H1 (cell line): ENCODE data around the gene PAPOLG. TPM values are rescaled to one million over a fixed set of nuclear protein-coding genes. Genes with fewer than 3 reads are reported as not detected.

Experiments used
- CTCF ChIA-PET: fragments of 300-600 bp; sonication (Branson Sonifier 250); formaldehyde crosslinking; loops from one replicate; lab custom pipeline; 2021; ENCODE audit not compliant: partially characterized antibody; lab: Charles Lee
- POLR2A ChIA-PET: fragments of 300-600 bp; sonication (Branson Sonifier 250); formaldehyde crosslinking; loops from one replicate; lab custom pipeline; 2021; ENCODE audit warnings: inconsistent platforms; ENCODE audit not compliant: partially characterized antibody; lab: Charles Lee
- DNase-seq, 2 experiments: peaks; one replicate each; pipeline versions ENCODE4 v3.0.0 to v3.0.0-alpha.2; 2010 to 2022; ENCODE audit warnings: low spot score in 2 of 2, low read depth in 1 of 2, mixed read lengths in 1 of 2
- FAIRE-seq: peaks from 2 replicates; lab custom pipeline; 2011; peaks lifted over from hg19 to GRCh38; lab: Jason Lieb, UNC
- H2AFZ ChIP-seq: 2 replicates; pipeline ENCODE4 v1.8.1; 2012; ENCODE audit warnings: low read length, inconsistent platforms
- H2AK5ac ChIP-seq: 2 replicates; pipeline ENCODE4 v1.6.1; 2013; ENCODE audit warnings: low read depth, low read length
- H2BK120ac ChIP-seq: replicated peaks from 2 replicates; pipeline ENCODE3; 2013; ENCODE audit warnings: low read depth, low read length, inconsistent platforms
- H2BK12ac ChIP-seq: 2 replicates; pipeline ENCODE4 v1.6.1; 2013; ENCODE audit warnings: low read depth, low read length
- H2BK15ac ChIP-seq: 2 replicates; pipeline ENCODE4 v1.6.1; 2013; ENCODE audit warnings: low read length
- H2BK20ac ChIP-seq: 2 replicates; pipeline ENCODE4 v1.6.1; 2013; ENCODE audit warnings: low read length
- H2BK5ac ChIP-seq: 2 replicates; pipeline ENCODE4 v1.6.1; 2013; ENCODE audit warnings: low read depth, low read length
- H3K14ac ChIP-seq: 2 replicates; pipeline ENCODE4 v1.6.1; 2013; ENCODE audit warnings: inconsistent platforms; ENCODE audit not compliant: insufficient read length
- H3K18ac ChIP-seq: 2 replicates; pipeline ENCODE4 v1.6.1; 2013; ENCODE audit warnings: low read length; ENCODE audit errors: extremely low read depth
- H3K23ac ChIP-seq: 2 replicates; pipeline ENCODE4 v1.6.1; 2013; ENCODE audit warnings: inconsistent platforms; ENCODE audit not compliant: insufficient read length
- H3K23me2 ChIP-seq: 2 replicates; pipeline ENCODE4 v1.6.1; 2013; ENCODE audit warnings: low read depth, low read length
- H3K27ac ChIP-seq: 2 replicates; pipeline ENCODE4 v1.6.1; 2011; ENCODE audit warnings: low read depth, low read length, inconsistent platforms
- H3K27me3 ChIP-seq, 4 experiments: replicated peaks in 1 of 4; 1 replicate in 1 of 4; 2 replicates in 3 of 4; pipeline versions ENCODE4 v1.6.1 to v1.8.1; 2011 to 2013; ENCODE audit warnings: low read length in 3 of 4, mild to moderate bottlenecking in 3 of 4, inconsistent platforms in 2 of 4, mixed read lengths in 2 of 4, moderate library complexity in 1 of 4; ENCODE audit not compliant: control insufficient read depth in 3 of 4, insufficient read depth in 3 of 4; ENCODE audit errors: extremely low read depth in 1 of 4
- H3K36me3 ChIP-seq, 4 experiments: 2 replicates each; pipeline versions ENCODE4 v1.6.1 to v1.8.1; 2011 to 2013; ENCODE audit warnings: mild to moderate bottlenecking in 4 of 4, low read length in 3 of 4, moderate library complexity in 2 of 4, control low read depth in 1 of 4, inconsistent platforms in 1 of 4; ENCODE audit not compliant: insufficient read depth in 4 of 4, control insufficient read depth in 2 of 4
- H3K4ac ChIP-seq: replicated peaks from 2 replicates; pipeline ENCODE3; 2013; ENCODE audit warnings: low read length, low read depth, mixed read lengths, inconsistent platforms; ENCODE audit not compliant: insufficient read length
- H3K4me1 ChIP-seq, 4 experiments: replicated peaks in 1 of 4; 1 replicate in 1 of 4; 2 replicates in 3 of 4; pipeline versions ENCODE4 v1.6.1 to v1.8.1; 2011 to 2013; ENCODE audit warnings: low read length in 3 of 4, inconsistent platforms in 2 of 4, mixed read lengths in 1 of 4; ENCODE audit not compliant: insufficient read depth in 4 of 4, control insufficient read depth in 3 of 4
- H3K4me2 ChIP-seq, 2 experiments: 2 replicates each; pipeline versions ENCODE4 v1.6.1 to v1.8.1; 2011 to 2013; ENCODE audit warnings: low read depth in 2 of 2, low read length in 2 of 2, control low read depth in 1 of 2, inconsistent platforms in 1 of 2, mild to moderate bottlenecking in 1 of 2; ENCODE audit not compliant: insufficient read depth in 1 of 2
- H3K4me3 ChIP-seq, 4 experiments: fragments of 200-600, 300-600 bp in 1 of 4; sonication (generic), shearing (Covaris generic), sonication (Bioruptor Twin) in 1 of 4; 2 replicates each; pipeline versions ENCODE4 v1.5.1 to v1.8.1; 2011 to 2016; ENCODE audit warnings: low read length in 4 of 4, low read depth in 3 of 4, control low read depth in 2 of 4, inconsistent platforms in 2 of 4, mild to moderate bottlenecking in 2 of 4, mixed read lengths in 1 of 4, moderate library complexity in 1 of 4; ENCODE audit not compliant: insufficient read depth in 2 of 4; ENCODE audit errors: extremely low read depth in 1 of 4
- H3K56ac ChIP-seq: replicated peaks from 2 replicates; pipeline ENCODE3; 2013; ENCODE audit warnings: low read depth, mild to moderate bottlenecking, mixed read lengths, low read length, inconsistent platforms; ENCODE audit not compliant: insufficient read length
- H3K79me1 ChIP-seq: 2 replicates; pipeline ENCODE4 v1.6.1; 2013; ENCODE audit warnings: low read depth, low read length, control low read depth
- H3K79me2 ChIP-seq, 2 experiments: 2 replicates each; pipeline versions ENCODE4 v1.6.1 to v1.8.1; 2012 to 2013; ENCODE audit warnings: low read length in 2 of 2, mild to moderate bottlenecking in 2 of 2, inconsistent platforms in 1 of 2; ENCODE audit not compliant: insufficient read depth in 2 of 2, control insufficient read depth in 1 of 2
- H3K9ac ChIP-seq, 4 experiments: replicated peaks in 1 of 4; 1 replicate in 1 of 4; 2 replicates in 3 of 4; pipeline versions ENCODE4 v1.6.1 to v1.8.1; 2011 to 2013; ENCODE audit warnings: low read depth in 3 of 4, low read length in 3 of 4, control low read depth in 2 of 4, mild to moderate bottlenecking in 2 of 4, moderate library complexity in 2 of 4, inconsistent platforms in 1 of 4; ENCODE audit errors: extremely low read depth in 1 of 4
- H3K9me3 ChIP-seq, 2 experiments: 2 replicates each; pipeline versions ENCODE4 v1.6.1 to v1.8.1; 2012 to 2013; ENCODE audit warnings: mild to moderate bottlenecking in 2 of 2, moderate library complexity in 2 of 2, control low read depth in 1 of 2, inconsistent platforms in 1 of 2, low read depth in 1 of 2, low read length in 1 of 2, mixed read lengths in 1 of 2; ENCODE audit not compliant: insufficient read depth in 2 of 2
- H4K20me1 ChIP-seq, 2 experiments: replicated peaks in 1 of 2; 2 replicates each; pipeline versions ENCODE3 to v1.8.1; 2011 to 2013; ENCODE audit warnings: inconsistent platforms in 2 of 2, low read length in 2 of 2, mild to moderate bottlenecking in 1 of 2; ENCODE audit not compliant: insufficient read depth in 2 of 2, control insufficient read depth in 1 of 2
- H4K5ac ChIP-seq: 2 replicates; pipeline ENCODE4 v1.6.1; 2013; ENCODE audit warnings: low read length, low read depth, mixed read lengths, inconsistent platforms; ENCODE audit not compliant: insufficient read length
- H4K8ac ChIP-seq: 2 replicates; pipeline ENCODE4 v1.8.0; 2013; ENCODE audit warnings: mild to moderate bottlenecking, moderate library complexity, low read length, inconsistent platforms; ENCODE audit not compliant: insufficient read depth; ENCODE audit errors: extremely low read depth
- H4K91ac ChIP-seq: replicated peaks from 2 replicates; pipeline ENCODE3; 2013; ENCODE audit warnings: low read length, mixed read lengths, inconsistent platforms; ENCODE audit not compliant: insufficient read length
- CHD2 ChIP-seq: IDR thresholded peaks from 2 replicates; pipeline ENCODE4 v1.6.1; 2012; ENCODE audit warnings: low read length, improper control_type of control experiment
- POLR2AphosphoS5 ChIP-seq: IDR thresholded peaks from 2 replicates; pipeline ENCODE4 v1.6.1; 2011; ENCODE audit warnings: low read depth, low read length
- POU5F1 ChIP-seq: IDR thresholded peaks from 2 replicates; pipeline ENCODE4 v1.6.1; 2011; ENCODE audit warnings: low read depth, mild to moderate bottlenecking, low read length, moderate library complexity
- RBBP5 ChIP-seq: IDR thresholded peaks from 2 replicates; pipeline ENCODE4 v1.7.1; 2012; ENCODE audit warnings: low read depth, mild to moderate bottlenecking, inconsistent platforms, low read length, moderate library complexity, borderline replicate concordance
- RFX5 ChIP-seq: IDR thresholded peaks from 2 replicates; pipeline ENCODE4 v1.6.1; 2011; ENCODE audit warnings: low read depth, low read length, improper control_type of control experiment, borderline replicate concordance
- WGBS, 2 experiments: shearing (Covaris generic) in 1 of 2; methylation state at CpG; one replicate each; pipeline versions ENCODE4 v1.1.6 to v1.1.7; 2013 to 2015; ENCODE audit warnings: low lambda C conversion rate in 2 of 2, mixed read lengths in 2 of 2, inconsistent platforms in 1 of 2, low coverage in 1 of 2, missing lambda C conversion rate in 1 of 2; ENCODE audit not compliant: insufficient replicate concordance in 2 of 2, insufficient coverage in 1 of 2, insufficient read length in 1 of 2; ENCODE audit errors: extremely low coverage in 1 of 2, missing lambda C conversion rate in 1 of 2; 5-methylcytosine and 5-hydroxymethylcytosine counted together
- polyA plus RNA-seq, 7 experiments: library from polyadenylated mRNA; depleted of rRNA in 3 of 7; stranded (reverse) in 5 of 7; unstranded in 2 of 7; fragments of >200 nt in 5 of 7; fragments of 200-250 nt in 2 of 7; gene quantifications; 1 replicate in 5 of 7; 2 replicates in 1 of 7; 4 replicates in 1 of 7; pipeline versions ENCODE4 v1.2.1 to v1.2.3, GENCODE V29; 2011 to 2013; ENCODE audit warnings: missing spikeins in 2 of 7, mixed read lengths in 2 of 7
- total RNA-seq: library from RNA; stranded (reverse); fragmentation: NEBNext Ultra II Directional; extraction: Animal tissue kit (Norgen Biotek cat#: 25700); gene quantifications from 2 replicates; pipeline ENCODE4 v1.2.1, GENCODE V29; 2021
- TF ChIP-seq, protein P1 (sequence below): IDR thresholded peaks from 2 replicates; pipeline ENCODE4 v1.6.1; 2011; ENCODE audit warnings: low read length, improper control_type of control experiment

PAPOLG gene
- total and polyA plus RNA-seq, 2 of the 8 experiments (the other 6 are each of a cell fraction or from before 2014, with no cell fraction given), result 6.5 to 21.5 TPM

GRCh38 chr2:60820416-60821132 lies 64.5 kb downstream of the PAPOLG start:
- FAIRE-seq (no peak), DNase-seq (no peak)
- Histone ChIP-seq H3K79me1 (no peaks in the 10 kb centered on the region), H3K4me2 (no peak overlapping the region), H3K23me2 (no peaks in the 10 kb centered on the region), H2AK5ac (no peak overlapping the region), H3K4ac (no peak overlapping the region), H2BK120ac (no peak overlapping the region), H3K9me3 (no peaks in the 10 kb centered on the region), H4K5ac (no peak overlapping the region), H3K56ac (no peak overlapping the region), H3K23ac (no peak overlapping the region), H3K79me2 (no peaks in the 10 kb centered on the region), H4K20me1 (no peaks in the 10 kb centered on the region), H3K4me1 (0 out of 7 replicates have a peak, but pooled peaks cover 0 to 2% (median 0%) of the 10 kb centered on the region in 4 experiments), H4K8ac (no peak overlapping the region), H3K18ac (no peak overlapping the region), H3K27ac (no peak overlapping the region), H2BK15ac (no peak overlapping the region), H3K36me3 (no peaks in the 10 kb centered on the region), H4K91ac (no peak overlapping the region), H3K9ac (no peak overlapping the region), H3K14ac (no peak overlapping the region), H2BK20ac (no peak overlapping the region), H2BK12ac (no peak overlapping the region), H2AFZ (no peak overlapping the region), H3K27me3 (no peaks in the 10 kb centered on the region), H3K4me3 (no peak overlapping the region), H2BK5ac (no peak overlapping the region)
- POLR2A ChIA-PET, result no interaction called here
- TF ChIP-seq POLR2AphosphoS5, result no peak
- no peak for TF ChIP-seq RBBP5
- no peak for TF ChIP-seq POU5F1
- no peak for TF ChIP-seq RFX5
- TF ChIP-seq, protein P1, sequence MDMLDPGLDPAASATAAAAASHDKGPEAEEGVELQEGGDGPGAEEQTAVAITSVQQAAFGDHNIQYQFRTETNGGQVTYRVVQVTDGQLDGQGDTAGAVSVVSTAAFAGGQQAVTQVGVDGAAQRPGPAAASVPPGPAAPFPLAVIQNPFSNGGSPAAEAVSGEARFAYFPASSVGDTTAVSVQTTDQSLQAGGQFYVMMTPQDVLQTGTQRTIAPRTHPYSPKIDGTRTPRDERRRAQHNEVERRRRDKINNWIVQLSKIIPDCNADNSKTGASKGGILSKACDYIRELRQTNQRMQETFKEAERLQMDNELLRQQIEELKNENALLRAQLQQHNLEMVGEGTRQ, result no peak
- TF ChIP-seq CHD2, result no peak
- 93% methylated on average over 12 of the region's 12 CpGs; no CpG with 5 or more reads in 1 of the 2 experiments for WGBS, 2 experiments
- CTCF ChIA-PET, result interaction anchor here (0.8 to 2.9 kb wide), 5 partner anchors 18 to 178 kb away, joined by 3 to 16 read pairs (median 3); no protein-coding TSS in a partner anchor
